ENCODE measurements around the gene SLC19A1.
"Not testable (repeated sequence)": the region's sequence is repeated elsewhere in the genome, so short reads cannot be mapped to it uniquely, and the experiment has no call there.

SLC19A1 gene

DNA sequence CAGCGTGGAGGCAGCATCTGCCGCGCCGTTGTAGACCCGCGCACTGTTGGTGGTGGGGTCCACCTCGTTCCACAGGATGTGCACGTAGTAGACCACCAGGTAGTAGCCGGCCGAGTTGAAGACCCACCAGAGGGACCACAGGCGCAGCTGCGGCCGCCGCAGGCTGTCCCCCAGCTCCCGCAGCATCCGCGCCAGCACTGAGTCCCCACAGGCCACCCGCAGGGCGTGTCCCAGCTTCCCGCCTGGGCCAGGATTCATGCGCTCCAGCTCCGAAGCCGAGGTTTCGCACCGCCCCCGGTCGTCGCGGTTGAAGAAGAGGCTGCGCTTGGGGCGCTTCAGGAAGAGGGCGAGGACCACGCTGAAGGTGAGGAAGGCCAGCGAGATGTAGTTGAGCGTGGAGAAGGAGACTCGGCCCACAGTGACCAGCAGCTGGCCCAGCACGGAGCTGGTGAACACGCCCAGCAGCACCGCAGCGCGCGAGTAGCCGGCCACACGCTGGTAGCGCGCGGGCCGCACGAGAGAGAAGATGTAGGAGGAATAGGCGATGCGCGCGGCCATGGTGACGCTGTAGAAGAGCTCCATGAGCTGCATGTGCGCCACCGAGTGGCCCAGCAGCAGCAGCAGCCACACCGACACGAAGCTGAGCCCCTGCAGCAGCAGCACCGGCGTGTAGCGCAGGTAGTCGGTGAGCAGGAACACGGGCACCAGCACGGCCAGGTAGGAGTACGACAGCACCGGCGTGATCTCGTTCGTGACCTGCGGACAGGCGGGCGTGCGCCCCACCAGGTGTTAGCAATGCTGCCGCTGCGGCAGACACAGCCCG lies 10.6 kb downstream of the SLC19A1 start:
- DNase-seq = no peak

DNA sequence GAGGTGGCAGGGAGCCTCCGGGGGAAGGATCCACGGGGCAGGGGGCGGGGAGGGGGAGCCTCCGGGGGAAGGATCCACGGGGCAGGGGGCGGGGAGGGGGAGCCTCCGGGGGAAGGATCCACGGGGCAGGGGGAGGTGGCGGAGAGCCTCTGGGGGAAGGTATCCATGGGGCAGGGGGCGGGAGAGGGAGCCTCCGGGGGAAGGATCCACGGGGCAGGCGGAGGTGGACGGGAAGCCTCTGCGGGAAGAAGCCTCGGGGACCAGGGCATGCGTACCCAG lies 11.2 kb downstream of the SLC19A1 start:
- DNase-seq = not testable (repeated sequence)

DNA sequence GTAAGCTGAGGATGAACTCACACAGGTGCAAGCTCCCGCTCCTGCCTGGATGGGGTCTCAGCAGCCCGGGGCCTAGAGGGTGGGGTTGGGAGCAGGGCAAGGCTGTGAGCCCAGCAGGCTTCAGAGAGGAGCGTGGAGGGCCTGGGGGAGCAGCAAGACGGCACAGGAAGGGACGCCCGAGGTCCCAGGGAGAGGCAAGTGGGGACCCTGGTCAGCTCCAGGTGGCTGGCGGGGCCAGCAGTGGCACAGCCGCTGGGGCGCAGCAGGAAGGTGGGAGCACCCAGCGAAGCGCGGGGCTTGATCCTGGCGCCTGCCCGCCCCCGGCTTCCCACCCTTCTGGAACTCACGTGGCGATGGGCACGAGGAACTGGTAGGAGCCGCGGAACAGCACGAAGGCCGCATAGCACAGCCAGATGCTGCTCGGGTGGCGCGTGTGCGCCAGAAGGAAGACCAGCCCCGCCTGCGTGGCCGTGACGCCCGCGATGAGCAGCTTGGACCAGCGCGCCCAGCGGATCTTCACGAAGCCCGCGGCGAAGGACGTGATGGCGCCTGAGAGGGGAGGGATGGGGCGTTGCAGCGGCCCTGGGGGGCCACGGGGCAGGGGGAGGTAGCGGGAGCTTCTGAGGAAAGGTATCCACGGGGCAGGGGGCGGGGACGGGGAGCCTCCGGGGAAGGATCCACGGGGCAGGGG lies 11.7 kb downstream of the SLC19A1 start:
- no peak for DNase-seq

DNA sequence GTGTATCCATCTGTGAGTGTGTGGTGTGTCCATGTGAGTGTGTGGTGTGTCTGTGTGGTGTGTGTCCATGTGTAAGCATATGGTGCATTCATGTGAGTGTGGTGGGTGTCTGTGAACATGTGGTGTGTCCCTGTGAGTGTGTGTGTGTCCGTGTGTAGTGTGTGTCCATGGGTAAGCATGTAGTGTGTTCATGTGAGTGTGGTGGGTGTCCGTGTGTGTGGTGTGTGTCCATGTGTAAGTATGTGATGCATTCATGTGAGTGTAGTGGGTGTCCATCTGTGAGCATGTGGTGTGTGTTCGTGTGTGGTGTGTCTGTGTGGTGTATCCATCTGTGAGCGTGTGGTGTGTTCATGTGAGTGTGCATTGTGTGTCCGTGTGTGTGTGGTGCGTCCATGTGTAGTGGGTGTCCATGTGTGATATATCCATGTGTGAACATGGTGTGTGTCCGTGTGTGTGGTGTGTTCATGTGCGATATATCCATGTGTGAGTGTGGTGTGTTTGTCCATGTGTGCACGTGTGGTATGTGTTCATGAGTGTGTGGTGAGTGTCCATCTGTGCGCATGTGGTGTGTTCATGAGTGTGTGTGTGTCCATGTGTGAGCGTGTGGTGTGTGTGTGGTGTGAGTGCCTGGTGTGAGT lies 12.3 kb downstream of the SLC19A1 start:
- DNase-seq = no peak

DNA sequence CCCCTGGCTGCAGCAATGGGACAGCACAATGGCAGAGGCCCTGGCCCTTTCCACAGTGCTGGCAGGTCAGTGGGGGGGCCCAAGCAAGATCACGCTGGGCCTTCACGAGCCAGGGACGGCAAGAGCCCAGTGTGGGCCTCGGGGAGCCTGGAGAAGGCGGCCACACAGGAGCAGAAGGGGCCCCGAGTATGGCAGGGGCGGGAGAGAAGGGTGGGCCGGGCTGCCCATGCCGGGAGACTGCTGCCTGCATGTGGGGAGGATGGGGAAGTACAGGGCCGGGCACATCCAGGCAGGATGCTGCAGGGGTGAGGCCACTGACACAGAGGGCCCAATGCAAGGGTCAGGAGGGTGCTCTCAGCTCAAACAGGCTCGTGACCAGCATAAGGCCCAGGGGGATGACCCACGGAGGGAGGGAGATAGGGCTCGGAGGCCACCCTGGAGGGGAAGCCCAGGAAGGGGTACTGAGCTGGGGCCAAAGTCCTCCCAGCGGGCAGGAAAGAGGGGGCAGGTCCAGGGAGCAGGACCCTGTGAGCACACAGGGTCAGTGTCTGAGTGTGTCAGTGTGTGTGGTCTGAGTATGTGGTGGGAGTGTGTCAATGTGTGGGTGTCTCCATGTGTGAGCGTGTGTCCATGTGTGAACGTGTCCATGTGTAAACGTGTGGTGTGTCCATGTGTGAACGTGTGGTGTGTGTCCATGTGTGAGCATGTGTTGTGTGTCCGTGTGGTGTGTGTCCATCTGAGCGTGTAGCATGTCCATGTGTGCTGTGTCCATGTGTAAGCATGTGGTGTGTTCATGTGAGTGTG lies 13.1 kb downstream of the SLC19A1 start:
- DNase-seq = no peak

DNA sequence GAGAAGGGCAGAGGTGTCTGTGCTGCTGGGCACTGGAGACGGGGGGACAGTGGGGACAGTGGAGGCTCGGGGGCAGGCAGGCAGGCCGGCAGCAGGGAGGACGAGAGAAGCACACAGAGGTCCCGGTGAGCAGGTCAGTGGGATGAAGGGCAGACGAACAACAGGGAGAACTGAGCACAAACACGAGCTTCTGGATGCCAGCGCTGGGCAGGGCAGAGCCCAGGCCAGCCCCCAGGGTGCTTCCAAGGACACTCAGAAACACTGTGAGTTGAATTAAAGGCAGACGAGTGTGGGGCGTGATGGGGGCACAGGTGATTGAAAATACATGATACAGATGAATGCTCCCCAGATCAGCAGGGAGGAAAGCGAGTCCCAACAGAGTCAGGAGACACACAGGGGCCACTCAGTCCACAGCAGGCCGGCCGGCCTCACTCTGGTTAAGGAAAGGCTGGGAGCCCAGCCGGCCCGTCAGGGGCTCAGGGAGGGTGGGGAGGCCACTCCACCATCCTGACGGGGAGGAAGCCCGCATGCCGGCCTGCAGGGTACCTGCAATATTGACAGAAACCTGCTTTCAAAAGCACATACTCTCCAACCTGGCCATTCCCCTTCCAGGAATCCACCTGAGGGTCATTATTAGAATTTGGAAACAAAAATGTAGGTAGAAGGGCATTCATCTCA lies 14.1 kb downstream of the SLC19A1 start:
- DNase-seq = no peak

DNA sequence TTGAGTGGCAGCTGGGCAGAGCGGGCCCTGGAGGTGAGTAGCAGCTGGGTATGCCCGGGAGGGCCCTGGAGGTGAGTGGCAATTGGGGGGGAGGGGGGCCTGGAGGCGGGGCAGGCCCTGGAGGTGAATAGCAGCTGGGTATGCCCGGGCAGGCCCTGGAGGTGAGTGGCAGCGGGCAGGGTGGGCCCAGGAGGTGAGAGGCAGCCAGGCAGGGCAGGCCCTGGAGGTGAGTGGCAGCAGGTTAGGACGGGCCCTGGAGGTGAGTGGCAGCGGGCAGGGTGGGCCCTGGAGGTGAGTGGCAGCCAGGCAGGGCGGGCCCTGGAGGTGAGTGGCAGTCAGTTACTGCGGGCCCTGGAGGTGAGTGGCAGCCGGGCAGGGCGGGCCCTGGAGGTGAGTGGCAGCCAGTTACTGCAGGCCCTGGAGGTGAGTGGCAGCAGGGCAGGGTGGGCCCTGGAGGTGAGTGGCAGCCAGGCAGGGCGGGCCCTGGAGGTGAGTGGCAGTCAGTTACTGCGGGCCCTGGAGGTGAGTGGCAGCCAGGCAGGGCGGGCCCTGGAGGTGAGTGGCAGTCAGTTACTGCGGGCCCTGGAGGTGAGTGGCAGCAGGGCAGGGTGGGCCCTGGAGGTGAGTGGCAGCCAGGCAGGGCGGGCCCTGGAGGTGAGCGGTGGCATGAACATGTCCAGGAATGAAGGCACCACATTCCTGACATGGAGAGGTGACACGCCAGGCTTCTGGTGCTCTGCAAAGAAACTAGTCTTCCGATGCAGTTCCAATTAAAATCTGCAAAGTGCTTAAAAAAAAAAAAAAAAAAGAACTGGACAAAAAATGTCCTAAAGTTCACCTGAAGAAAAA lies 14.9 kb downstream of the SLC19A1 start:
- DNase-seq = not testable (repeated sequence)

DNA sequence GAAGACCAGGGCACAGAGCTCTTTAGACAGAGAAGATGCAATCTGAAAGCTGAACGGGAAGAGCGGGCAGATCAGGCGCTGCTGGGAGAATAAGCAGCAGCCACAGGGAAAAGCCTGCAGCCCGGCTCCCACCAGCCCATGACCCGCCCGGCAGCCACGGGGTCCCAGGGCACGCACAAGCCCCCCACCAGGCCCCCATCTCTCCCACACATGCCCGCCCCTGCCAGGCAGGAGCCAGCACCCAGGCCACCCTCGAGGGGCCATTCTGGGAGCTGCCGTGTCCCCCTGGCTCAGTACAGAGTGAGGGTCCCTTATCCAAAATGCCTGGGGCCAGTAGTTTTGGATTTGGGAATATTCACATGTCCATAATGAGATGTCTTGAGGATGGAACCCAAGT lies 16.3 kb downstream of the SLC19A1 start:
- no peak for DNase-seq

DNA sequence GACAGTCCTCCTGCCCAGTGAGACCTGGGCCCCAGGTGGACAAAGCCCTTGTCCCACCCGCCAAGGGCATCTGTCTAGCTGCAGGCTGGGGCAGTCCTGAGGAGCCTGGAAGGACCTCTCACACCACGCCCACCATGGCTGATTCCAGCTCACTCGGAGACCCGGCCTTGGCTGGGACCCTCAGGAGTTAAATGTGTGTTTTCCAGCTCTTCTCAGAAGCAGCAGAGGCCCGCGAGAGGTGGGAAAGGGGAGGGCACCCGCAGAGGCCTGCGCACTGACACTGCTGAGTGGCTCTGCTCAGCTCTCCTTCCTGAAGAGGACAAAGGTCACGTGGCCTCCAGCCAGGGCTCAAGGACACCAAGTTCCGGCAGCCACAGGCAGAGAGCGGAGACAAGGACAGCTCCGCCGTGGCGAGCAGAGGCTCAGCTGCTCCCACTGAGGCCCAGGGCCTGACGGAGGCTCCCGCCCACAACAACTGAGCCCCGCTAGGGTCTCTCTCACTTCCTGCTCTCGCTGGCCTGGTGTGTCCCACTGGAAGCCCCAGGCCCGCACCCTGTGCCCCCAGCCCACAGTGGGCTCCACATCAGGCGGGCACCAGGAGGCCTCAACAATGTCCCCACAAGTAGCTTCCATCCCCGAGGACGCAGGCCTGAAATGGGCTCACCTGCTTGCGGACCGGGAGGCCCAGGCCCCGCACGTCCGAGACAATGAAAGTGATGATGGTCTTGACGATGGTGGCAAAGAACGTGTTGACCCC lies 16.9 kb downstream of the SLC19A1 start:
- DNase-seq = no peak

DNA sequence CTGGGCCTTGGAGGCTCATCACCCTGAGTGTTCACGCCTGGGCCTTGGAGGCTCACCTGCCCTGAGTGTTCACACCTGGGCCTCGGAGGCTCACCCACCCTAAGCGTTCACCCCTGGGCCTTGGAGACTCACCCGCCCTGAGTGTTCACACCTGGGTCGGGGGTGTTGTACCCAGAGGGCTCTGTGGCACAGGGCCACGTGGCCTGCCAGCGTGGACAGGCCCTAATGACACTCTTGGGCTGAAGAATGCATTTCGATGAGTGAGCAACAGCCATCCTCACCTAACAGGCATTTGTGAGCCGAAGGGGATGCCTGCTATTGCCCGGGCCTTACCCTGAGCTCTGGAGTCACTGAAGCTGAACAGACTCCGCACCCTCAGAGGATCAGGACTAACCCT lies 17.5 kb downstream of the SLC19A1 start:
- DNase-seq = no peak

DNA sequence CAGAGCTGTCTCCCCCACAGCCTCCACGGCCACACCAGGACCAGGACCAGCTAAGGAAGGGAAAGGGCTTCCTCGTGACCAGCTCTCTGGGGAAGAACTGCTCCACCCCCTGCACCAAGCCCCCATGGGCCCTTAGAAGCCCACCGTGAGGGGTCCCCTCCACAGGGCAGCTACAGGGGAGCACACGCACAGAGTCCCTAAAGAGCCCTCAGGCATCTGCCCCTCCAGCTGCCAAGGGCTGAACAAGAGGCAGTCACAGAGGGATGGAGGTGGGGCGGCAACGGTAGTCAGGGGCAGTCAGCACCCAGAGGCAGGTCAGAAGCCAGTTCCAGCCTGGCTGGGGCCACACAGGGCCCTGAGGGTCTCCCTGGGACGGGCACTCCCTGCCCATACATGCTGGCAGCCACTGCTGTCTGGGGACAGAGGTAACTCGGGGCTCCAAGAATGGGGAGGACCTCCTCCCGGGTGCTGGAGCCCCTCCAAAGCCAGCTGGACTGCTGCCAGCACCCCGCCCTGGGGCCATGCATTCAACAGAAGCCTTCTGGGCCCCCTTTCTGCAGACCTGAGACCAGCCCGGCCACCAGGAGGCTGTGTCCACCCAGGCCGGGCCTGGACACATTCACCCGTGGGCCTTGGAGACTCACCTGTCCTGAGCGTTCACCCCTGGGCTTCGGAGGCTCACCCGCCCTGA lies 18.7 kb downstream of the SLC19A1 start:
- no peak for DNase-seq

DNA sequence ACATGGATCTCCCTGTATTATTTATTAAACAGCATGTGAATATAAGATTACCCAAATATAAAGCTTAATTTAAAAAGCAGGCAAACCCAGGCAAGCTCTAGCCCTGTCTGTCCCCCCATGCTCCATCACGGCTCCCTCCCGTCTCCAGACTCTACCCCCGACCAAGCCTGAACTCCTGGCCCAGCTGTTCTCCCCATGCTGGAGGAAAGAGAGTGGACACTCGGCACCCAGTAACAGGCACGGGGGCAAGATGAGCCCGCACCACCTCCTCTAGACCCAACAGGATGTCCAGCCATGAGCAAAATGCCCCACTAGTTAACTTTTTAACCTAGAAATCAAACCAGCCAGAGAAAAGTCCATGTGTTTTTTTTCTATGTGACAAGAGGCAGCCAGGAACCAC lies 19.3 kb downstream of the SLC19A1 start:
- DNase-seq = no peak

DNA sequence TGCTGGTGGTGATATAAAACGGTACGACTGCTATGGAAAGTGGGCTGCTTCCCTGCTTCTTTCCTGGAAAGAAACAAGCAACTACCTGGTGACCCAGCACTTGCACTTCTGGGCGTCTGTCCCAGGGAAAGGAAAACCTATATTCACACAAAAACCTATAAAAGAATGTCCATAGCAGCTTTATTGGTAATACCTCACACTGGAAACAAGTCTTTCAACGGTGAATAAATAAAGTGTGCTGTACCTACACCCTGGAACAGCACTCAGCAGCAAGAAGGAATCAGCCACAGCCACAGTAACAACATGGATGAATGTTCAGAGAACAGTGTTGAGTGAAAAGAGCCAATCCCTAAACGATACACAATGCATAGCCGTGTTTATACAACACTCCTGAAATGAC lies 19.9 kb downstream of the SLC19A1 start:
- DNase-seq = no peak

DNA sequence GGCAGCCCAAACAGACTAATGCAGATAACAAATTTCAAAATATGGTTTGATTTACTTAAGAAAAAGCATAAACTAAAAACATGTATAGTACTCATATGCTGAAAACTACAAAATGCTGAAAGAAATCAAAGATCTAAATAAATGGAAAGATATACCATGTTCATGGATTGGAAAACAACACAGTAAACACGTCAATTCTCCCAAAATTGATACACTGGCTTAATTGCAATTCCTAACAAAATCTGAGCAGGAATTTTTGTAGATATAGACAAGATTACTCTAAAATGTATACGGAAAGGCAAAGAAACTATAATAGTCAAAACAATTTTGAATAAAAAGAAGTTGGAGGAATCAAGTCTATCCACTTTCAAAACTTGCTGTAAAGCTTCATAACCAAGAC lies 21.0 kb downstream of the SLC19A1 start:
- DNase-seq = no peak

DNA sequence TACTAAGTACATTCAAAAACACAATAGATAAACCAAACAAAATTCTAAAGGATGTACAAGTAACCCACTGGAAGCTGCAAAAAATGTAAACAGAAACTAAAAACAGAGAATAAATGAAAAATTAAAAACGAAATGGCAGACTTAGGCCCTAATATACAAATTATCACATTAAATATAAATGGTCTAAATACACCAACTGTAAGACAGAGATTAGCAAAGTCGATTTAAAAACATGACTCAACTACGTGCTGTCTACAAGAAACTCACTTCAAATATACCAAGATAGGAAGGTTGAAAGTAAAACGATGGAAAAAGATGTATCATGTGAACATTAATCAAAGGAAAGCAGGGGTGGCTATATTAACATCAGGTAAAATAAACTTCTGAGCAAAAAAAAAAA lies 23.1 kb downstream of the SLC19A1 start:
- no peak for DNase-seq

DNA sequence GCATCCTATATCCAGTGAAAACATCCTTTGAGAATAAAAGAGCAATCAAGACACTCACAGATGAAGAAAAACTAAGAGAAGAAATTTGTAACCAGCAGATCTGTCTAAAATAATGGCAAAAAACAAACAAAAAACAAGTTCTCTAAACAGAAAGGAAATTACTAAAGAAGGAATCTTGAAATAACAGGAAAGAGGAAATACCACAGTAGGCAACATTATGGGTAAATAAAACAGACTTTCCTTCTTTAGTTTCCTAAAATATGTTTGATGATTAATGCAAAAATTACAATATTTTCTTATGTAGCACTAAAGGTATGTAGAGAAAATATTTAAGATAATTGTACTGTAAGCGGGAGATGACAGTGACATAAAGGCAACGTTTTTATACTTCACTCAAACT lies 23.5 kb downstream of the SLC19A1 start:
- DNase-seq = no peak

DNA sequence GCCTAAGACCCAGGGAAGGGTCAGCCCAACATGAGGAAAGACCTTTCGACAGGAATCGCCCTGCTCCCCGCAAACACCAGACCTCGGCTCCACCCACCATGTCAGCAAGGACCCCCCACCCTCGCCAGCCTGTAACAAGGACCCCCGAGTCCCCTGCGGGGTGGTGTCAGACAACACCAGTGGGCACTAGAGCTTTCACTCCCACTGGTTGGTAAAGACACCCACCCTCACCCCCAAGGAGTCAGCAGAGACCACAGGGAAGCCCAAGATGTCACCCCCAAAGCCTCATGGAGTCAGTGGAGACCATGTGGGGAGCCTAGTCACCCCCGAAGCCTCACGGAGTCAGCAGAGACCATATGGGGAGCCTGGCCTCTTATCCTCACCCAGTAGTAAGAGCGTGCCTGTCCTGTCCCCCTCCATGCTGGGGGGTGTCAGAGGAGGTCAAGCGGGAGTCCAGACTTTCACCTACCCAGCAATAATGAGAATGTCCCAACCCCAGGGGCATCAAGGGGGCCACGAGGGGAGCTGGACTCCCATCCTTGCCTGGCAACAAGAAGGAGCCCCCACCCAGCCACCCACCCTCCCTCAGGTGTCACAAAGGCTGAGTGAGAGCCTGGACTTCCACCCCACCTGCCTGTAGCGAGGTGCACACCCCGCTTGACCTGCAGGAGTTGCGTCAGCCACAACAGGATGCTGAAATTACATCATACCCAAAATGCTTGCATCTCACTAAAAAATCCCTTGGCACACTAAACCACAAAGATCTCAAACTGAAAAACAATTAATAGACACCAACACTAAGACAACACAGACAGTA lies 24.8 kb downstream of the SLC19A1 start:
- DNase-seq = no peak

DNA sequence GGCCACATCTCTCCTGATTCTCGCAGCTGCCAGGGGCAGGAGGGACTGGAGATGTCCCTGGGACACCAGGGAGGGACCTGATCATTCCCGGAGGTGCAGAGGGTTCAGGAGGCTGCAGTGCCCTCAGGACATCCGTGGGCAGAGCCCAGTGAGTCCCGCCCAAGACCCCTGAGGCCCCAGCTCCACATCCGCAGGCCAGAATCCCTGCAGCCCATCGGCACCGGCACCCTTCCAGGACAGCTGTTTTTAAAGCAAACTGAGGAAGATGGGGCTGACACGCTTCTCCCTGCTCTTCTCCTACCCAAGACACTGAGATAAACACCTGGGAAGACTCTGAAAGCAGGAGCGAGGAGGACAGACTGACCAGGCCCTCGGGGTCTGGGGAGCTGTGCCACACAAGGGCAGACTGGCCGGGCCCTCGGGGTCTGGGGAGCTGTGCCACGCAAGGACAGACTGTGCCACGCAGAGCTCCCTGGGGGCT lies 25.5 kb downstream of the SLC19A1 start:
- no peak for DNase-seq

DNA sequence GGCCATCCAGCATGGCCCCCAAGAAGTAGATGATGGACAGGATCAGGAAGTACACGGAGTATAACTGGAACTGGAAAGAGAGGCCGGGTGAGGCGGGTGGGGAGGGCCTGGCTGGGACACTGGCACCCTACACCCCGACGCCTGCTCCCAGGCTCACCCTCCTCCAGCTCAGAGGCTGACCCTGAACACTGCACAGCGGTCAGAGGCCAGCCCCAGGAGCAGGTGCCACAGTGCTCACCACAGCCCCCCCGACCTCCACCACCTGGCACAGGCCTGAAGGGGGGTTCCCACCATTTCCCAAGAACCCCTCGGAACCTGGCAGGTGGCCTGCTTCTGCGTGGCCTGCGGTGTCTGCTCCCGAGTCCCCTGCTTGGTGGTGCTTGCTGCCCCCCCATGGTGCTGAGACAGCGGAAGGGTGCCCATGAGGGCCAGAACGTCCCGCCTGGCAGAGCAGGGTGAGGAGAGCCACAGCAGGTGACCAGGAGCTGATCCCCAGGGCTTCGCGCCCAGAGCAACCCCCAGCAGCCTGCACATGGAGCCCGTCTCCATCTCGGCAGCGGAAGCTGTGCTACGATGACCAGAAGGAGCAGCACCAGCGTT lies 26.1 kb downstream of the SLC19A1 start:
- DNase-seq = no peak

All from T1000 (cell line).